Astrocyte (in vitro differentiated cells and primary cell): Measurements from ENCODE around the gene SUSD6. TPM values are rescaled to one million over a fixed set of nuclear protein-coding genes. Genes with fewer than 3 reads are reported as not detected.
A peak's percentile ranks its signal among the peaks of the same experiment; 100 is the strongest.

Source experiments
- DNase-seq: peaks from one replicate; pipeline ENCODE4 v3.0.0-alpha.2; 2010; ENCODE audit warnings: low read depth
- FAIRE-seq: peaks from 2 replicates; lab custom pipeline; 2011; peaks lifted over from hg19 to GRCh38; lab: Jason Lieb, UNC
- H2AFZ ChIP-seq: 2 replicates; pipeline ENCODE4 v1.6.0; 2012; ENCODE audit warnings: low read depth, low read length, inconsistent platforms
- H3K27ac ChIP-seq: 2 replicates; pipeline ENCODE4 v1.5.1; 2011; ENCODE audit warnings: low read depth, low read length, inconsistent platforms
- H3K27me3 ChIP-seq: 2 replicates; pipeline ENCODE4 v1.6.0; 2011; ENCODE audit warnings: low read length, inconsistent platforms; ENCODE audit not compliant: insufficient read depth
- H3K36me3 ChIP-seq: 2 replicates; pipeline ENCODE4 v1.5.1; 2011; ENCODE audit warnings: low read length, inconsistent platforms; ENCODE audit not compliant: insufficient read depth
- H3K4me1 ChIP-seq: 2 replicates; pipeline ENCODE4 v1.5.1; 2011; ENCODE audit warnings: low read length, inconsistent platforms; ENCODE audit not compliant: insufficient read depth
- H3K4me2 ChIP-seq: 2 replicates; pipeline ENCODE4 v1.6.0; 2012; ENCODE audit warnings: low read length, inconsistent platforms
- H3K4me3 ChIP-seq: 2 replicates; pipeline ENCODE4 v1.5.1; 2011; ENCODE audit warnings: low read depth, mild to moderate bottlenecking, low read length, inconsistent platforms; ENCODE audit not compliant: insufficient read depth
- H3K79me2 ChIP-seq: 2 replicates; pipeline ENCODE4 v1.6.0; 2012; ENCODE audit warnings: mild to moderate bottlenecking, low read length, inconsistent platforms; ENCODE audit not compliant: insufficient read depth
- H3K9ac ChIP-seq: 2 replicates; pipeline ENCODE4 v1.6.0; 2012; ENCODE audit warnings: mild to moderate bottlenecking, low read length, inconsistent platforms
- H3K9me3 ChIP-seq: 2 replicates; pipeline ENCODE4 v1.5.1; 2012; ENCODE audit warnings: low read depth, mild to moderate bottlenecking, low read length, inconsistent platforms; ENCODE audit not compliant: insufficient read depth
- H4K20me1 ChIP-seq: 2 replicates; pipeline ENCODE4 v1.6.0; 2012; ENCODE audit warnings: low read length, inconsistent platforms; ENCODE audit not compliant: insufficient read depth
- H3K27ac Mint-ChIP-seq: one replicate; pipeline ENCODE4 v1.8.0; 2021; ENCODE audit warnings: mild to moderate bottlenecking, mixed read lengths; ENCODE audit not compliant: unreplicated experiment
- H3K27me3 Mint-ChIP-seq: one replicate; pipeline ENCODE4 v1.8.0; 2021; ENCODE audit warnings: low read depth, mixed read lengths; ENCODE audit not compliant: unreplicated experiment
- H3K36me3 Mint-ChIP-seq: one replicate; pipeline ENCODE4 v1.8.0; 2021; ENCODE audit warnings: low read depth, mixed read lengths; ENCODE audit not compliant: unreplicated experiment
- H3K4me1 Mint-ChIP-seq: one replicate; pipeline ENCODE4 v1.8.0; 2021; ENCODE audit warnings: low read depth, mixed read lengths; ENCODE audit not compliant: unreplicated experiment
- H3K4me3 Mint-ChIP-seq: one replicate; pipeline ENCODE4 v1.8.0; 2021; ENCODE audit warnings: mild to moderate bottlenecking, moderate library complexity, mixed read lengths; ENCODE audit not compliant: unreplicated experiment
- H3K9me3 Mint-ChIP-seq: one replicate; pipeline ENCODE4 v1.8.0; 2021; ENCODE audit warnings: mild to moderate bottlenecking, mixed read lengths; ENCODE audit not compliant: unreplicated experiment
- CTCF ChIP-seq: IDR thresholded peaks from 2 replicates; pipeline ENCODE4 v1.5.1; 2011; ENCODE audit warnings: low read depth, mild to moderate bottlenecking, inconsistent platforms, low read length, moderate library complexity; ENCODE audit not compliant: insufficient read depth
- EZH2 ChIP-seq: IDR thresholded peaks from 2 replicates; pipeline ENCODE4 v1.6.1; 2012; ENCODE audit warnings: mild to moderate bottlenecking, low read length, inconsistent platforms; ENCODE audit not compliant: insufficient read depth
- total RNA-seq: library from RNA; stranded (reverse); gene quantifications from 2 replicates; pipeline ENCODE4 v1.2.1, GENCODE V29; 2021

The SUSD6 gene
- total RNA-seq, 1 donor from 2014 or later, result 25.6 TPM

- peaks cover 8% of the 10 kb centered on the region for H3K4me1 ChIP-seq
- Mint-ChIP-seq H3K9me3 (peaks cover 3% of the 10 kb centered on the region), H3K27me3 (no peaks in the 10 kb centered on the region), H3K36me3 (peaks cover 44% of the 10 kb centered on the region), H3K4me3 (no peak overlapping the region), H3K27ac (no peak overlapping the region), H3K4me1 (peaks cover 19% of the 10 kb centered on the region)
- no peak overlapping the region for H3K27ac ChIP-seq
- H4K20me1 ChIP-seq, result peaks cover 5% of the 10 kb centered on the region
- FAIRE-seq (no peak), DNase-seq (no peak)
- H3K4me3 ChIP-seq, result no peak overlapping the region
- no peaks in the 10 kb centered on the region for H3K79me2 ChIP-seq
- no peak overlapping the region for H3K9ac ChIP-seq
- H3K27me3 ChIP-seq, result no peaks in the 10 kb centered on the region
- H3K36me3 ChIP-seq, result peaks cover 15% of the 10 kb centered on the region
- H2AFZ ChIP-seq, result no peak overlapping the region
- no peak overlapping the region for H3K4me2 ChIP-seq
- no peaks in the 10 kb centered on the region for H3K9me3 ChIP-seq
- TF ChIP-seq EZH2 (no peak), CTCF (peak; percentile 32)
Observed at GRCh38 chr14:69708586-69709560, 97.5 kb downstream of the SUSD6 start.

GRCh38 chr14:69710378-69710777, 99.0 kb downstream of the SUSD6 start:
- Histone ChIP-seq H3K4me3 (no peak overlapping the region), H3K27ac (no peak overlapping the region), H3K9ac (no peak overlapping the region), H4K20me1 (peaks cover 3% of the 10 kb centered on the region), H3K27me3 (no peaks in the 10 kb centered on the region), H3K4me2 (no peak overlapping the region), H3K79me2 (no peaks in the 10 kb centered on the region), H2AFZ (no peak overlapping the region), H3K4me1 (peaks cover 8% of the 10 kb centered on the region), H3K9me3 (no peaks in the 10 kb centered on the region), H3K36me3 (peaks cover 7% of the 10 kb centered on the region)
- Mint-ChIP-seq H3K4me1 (peaks cover 28% of the 10 kb centered on the region), H3K4me3 (no peak overlapping the region), H3K27me3 (no peaks in the 10 kb centered on the region), H3K9me3 (peaks cover 3% of the 10 kb centered on the region), H3K36me3 (peaks cover 40% of the 10 kb centered on the region), H3K27ac (no peak overlapping the region)
- no peak for FAIRE-seq
- TF ChIP-seq CTCF, result no peak
- no peak for TF ChIP-seq EZH2
- no peak for DNase-seq

GRCh38 chr14:69711065-69711464, 99.7 kb downstream of the SUSD6 start:
- TF ChIP-seq CTCF, result no peak
- no peak for TF ChIP-seq EZH2
- Histone ChIP-seq H3K27ac (no peak overlapping the region), H3K4me1 (peaks cover 12% of the 10 kb centered on the region), H3K4me3 (no peak overlapping the region), H3K4me2 (no peak overlapping the region), H4K20me1 (peaks cover 3% of the 10 kb centered on the region), H3K27me3 (no peaks in the 10 kb centered on the region), H3K9me3 (no peaks in the 10 kb centered on the region), H2AFZ (no peak overlapping the region), H3K79me2 (no peaks in the 10 kb centered on the region), H3K9ac (no peak overlapping the region), H3K36me3 (peaks cover 7% of the 10 kb centered on the region)
- Mint-ChIP-seq H3K4me1 (peaks cover 32% of the 10 kb centered on the region), H3K4me3 (no peak overlapping the region), H3K9me3 (peaks cover 3% of the 10 kb centered on the region), H3K36me3 (peaks cover 34% of the 10 kb centered on the region), H3K27me3 (no peaks in the 10 kb centered on the region), H3K27ac (no peak overlapping the region)
- FAIRE-seq (no peak), DNase-seq (no peak)
